Measurements from ENCODE around the gene PLA2G5. TPM values are rescaled to one million over a fixed set of nuclear protein-coding genes. Genes with fewer than 3 reads are reported as not detected.

PLA2G5 gene
- total and polyA plus RNA-seq, 2 of the 4 experiments (the other 2 are of a cell fraction): not detected

DNA sequence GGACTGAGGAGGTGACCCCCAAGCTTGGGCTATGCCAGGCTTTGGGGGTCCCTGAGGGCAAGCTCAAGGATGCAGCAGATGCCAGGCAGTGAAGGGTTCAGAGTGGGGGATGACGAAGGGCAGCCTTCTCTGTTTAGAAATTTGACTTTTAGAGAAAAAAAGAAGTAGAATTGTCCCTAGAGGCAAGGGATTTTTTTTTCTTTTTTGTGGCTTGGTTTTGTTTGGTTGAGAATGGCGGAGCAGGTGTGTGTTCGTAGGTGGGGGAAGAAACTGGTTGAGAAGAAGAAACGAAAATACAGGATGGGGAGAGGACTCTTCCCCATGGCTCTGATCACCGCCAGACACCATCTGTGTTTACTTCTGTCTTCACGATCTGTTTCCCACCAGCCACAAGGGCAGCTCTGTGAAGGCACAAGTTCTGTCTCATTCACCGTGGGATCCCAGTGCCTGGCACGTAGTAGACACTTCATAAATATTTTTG is 8.2 kb downstream of the PLA2G5 start:
- H2BK120ac ChIP-seq (ENCODE audit: low read depth, low read length): no peak overlapping the region
- no peaks in the 10 kb centered on the region for H3K36me3 ChIP-seq (ENCODE audit: control insufficient read depth, insufficient read depth, low read length)
- no peak overlapping the region for H4K91ac ChIP-seq (ENCODE audit: insufficient read depth, low read depth, low read length)
- H3K9me3 ChIP-seq (ENCODE audit: control insufficient read depth, insufficient read depth, low read length): no peaks in the 10 kb centered on the region; the same call in 1 of the 2 replicates
- DNase-seq (no peak), ATAC-seq (ENCODE audit: low read depth) (no peak)
- no peak overlapping the region for H4K8ac ChIP-seq (ENCODE audit: low read depth in 2 of 2, low read length in 2 of 2)
- H2AFZ ChIP-seq (replicated peaks; ENCODE audit: low read length, poor library complexity): no peak overlapping the region
- no peak for TF ChIP-seq CEBPB (IDR thresholded peaks at IDR 0.05; ENCODE audit: low read depth, low read length)
- TF ChIP-seq RCOR1 (IDR thresholded peaks at IDR 0.05; ENCODE audit: insufficient replicate concordance, low read length): no peak
- no peak for TF ChIP-seq BHLHE40 (IDR thresholded peaks at IDR 0.05; ENCODE audit: low read depth, low read length)
- TF ChIP-seq, protein P1, sequence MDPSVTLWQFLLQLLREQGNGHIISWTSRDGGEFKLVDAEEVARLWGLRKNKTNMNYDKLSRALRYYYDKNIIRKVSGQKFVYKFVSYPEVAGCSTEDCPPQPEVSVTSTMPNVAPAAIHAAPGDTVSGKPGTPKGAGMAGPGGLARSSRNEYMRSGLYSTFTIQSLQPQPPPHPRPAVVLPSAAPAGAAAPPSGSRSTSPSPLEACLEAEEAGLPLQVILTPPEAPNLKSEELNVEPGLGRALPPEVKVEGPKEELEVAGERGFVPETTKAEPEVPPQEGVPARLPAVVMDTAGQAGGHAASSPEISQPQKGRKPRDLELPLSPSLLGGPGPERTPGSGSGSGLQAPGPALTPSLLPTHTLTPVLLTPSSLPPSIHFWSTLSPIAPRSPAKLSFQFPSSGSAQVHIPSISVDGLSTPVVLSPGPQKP (IDR thresholded peaks at IDR 0.05; ENCODE audit: borderline replicate concordance, low read depth, low read length): no peak
- TF ChIP-seq, protein P2, sequence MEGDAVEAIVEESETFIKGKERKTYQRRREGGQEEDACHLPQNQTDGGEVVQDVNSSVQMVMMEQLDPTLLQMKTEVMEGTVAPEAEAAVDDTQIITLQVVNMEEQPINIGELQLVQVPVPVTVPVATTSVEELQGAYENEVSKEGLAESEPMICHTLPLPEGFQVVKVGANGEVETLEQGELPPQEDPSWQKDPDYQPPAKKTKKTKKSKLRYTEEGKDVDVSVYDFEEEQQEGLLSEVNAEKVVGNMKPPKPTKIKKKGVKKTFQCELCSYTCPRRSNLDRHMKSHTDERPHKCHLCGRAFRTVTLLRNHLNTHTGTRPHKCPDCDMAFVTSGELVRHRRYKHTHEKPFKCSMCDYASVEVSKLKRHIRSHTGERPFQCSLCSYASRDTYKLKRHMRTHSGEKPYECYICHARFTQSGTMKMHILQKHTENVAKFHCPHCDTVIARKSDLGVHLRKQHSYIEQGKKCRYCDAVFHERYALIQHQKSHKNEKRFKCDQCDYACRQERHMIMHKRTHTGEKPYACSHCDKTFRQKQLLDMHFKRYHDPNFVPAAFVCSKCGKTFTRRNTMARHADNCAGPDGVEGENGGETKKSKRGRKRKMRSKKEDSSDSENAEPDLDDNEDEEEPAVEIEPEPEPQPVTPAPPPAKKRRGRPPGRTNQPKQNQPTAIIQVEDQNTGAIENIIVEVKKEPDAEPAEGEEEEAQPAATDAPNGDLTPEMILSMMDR (conservative IDR thresholded peaks at IDR 0.05; ENCODE audit: low read depth, low read length): no peak
- no peak for TF ChIP-seq RAD21 (IDR thresholded peaks at IDR 0.05; ENCODE audit: low read length)
- no peak for TF ChIP-seq NFE2L2 (IDR thresholded peaks at IDR 0.05; ENCODE audit: low read depth, low read length)
- TF ChIP-seq MAFK (IDR thresholded peaks at IDR 0.05; ENCODE audit: low read depth, low read length): no peak
- no peak for TF ChIP-seq SMC3 (IDR thresholded peaks at IDR 0.05; ENCODE audit: low read depth, low read length)
- no peak for TF ChIP-seq MXI1 (IDR thresholded peaks at IDR 0.05; ENCODE audit: borderline replicate concordance, low read depth, low read length)
- no peak for TF ChIP-seq FOS (IDR thresholded peaks at IDR 0.05; ENCODE audit: low read depth, low read length)
- no peak for TF ChIP-seq RFX5 (IDR thresholded peaks at IDR 0.05; ENCODE audit: low read depth, low read length)
- no peak for TF ChIP-seq CHD1 (IDR thresholded peaks at IDR 0.05; ENCODE audit: low read depth, low read length)
- no peak for TF ChIP-seq MAZ (IDR thresholded peaks at IDR 0.05; ENCODE audit: borderline replicate concordance, low read depth, low read length)
- TF ChIP-seq POLR2A (IDR thresholded peaks at IDR 0.05; ENCODE audit: low read depth, low read length): no peak
- TF ChIP-seq, protein P3, sequence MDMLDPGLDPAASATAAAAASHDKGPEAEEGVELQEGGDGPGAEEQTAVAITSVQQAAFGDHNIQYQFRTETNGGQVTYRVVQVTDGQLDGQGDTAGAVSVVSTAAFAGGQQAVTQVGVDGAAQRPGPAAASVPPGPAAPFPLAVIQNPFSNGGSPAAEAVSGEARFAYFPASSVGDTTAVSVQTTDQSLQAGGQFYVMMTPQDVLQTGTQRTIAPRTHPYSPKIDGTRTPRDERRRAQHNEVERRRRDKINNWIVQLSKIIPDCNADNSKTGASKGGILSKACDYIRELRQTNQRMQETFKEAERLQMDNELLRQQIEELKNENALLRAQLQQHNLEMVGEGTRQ (IDR thresholded peaks at IDR 0.05; ENCODE audit: low read depth, low read length): no peak
- BruUV-seq (replicated peaks): no TSS peak
- no peak overlapping the region for H3K4ac ChIP-seq (ENCODE audit: low read depth, low read length)
- no peak overlapping the region for H3K4me3 ChIP-seq (ENCODE audit: insufficient read depth, low read depth, low read length)
- intact Hi-C loops (cut with micrococcal nuclease): no loop called here
- no peak overlapping the region for H3K14ac ChIP-seq (replicated peaks; ENCODE audit: low read depth, low read length)
- WGBS, 2 experiments (ENCODE audit: extremely low coverage in 2 of 2, insufficient read length in 1 of 2): no CpG with 5 or more reads among the region's 8 CpGs
- H3K18ac ChIP-seq (ENCODE audit: low read depth, low read length): no peak overlapping the region
- no peak overlapping the region for H2AK5ac ChIP-seq (ENCODE audit: low read depth, low read length)
- no peak overlapping the region for H3K4me2 ChIP-seq (ENCODE audit: low read depth, low read length)
- no peak overlapping the region for H3K9ac ChIP-seq (ENCODE audit: low read depth, low read length)
- no peaks in the 10 kb centered on the region for H3K79me1 ChIP-seq (ENCODE audit: low read depth in 1 of 2, low read length in 2 of 2)
- H4K5ac ChIP-seq (ENCODE audit: low read depth, low read length): no peak overlapping the region
- dilution Hi-C loops (cut with HindIII; ENCODE audit: low sequenced_read_pairs, unreplicated experiment): no loop called here
- H2BK5ac ChIP-seq (ENCODE audit: low read depth, low read length, poor library complexity, severe bottlenecking): no peak overlapping the region
- no peak overlapping the region for H2AK9ac ChIP-seq (replicated peaks; ENCODE audit: low read depth, low read length, poor library complexity)
- no peak overlapping the region for H3K56ac ChIP-seq (ENCODE audit: extremely low read depth, insufficient read depth, low read length)
- ChIA-PET POLR2A (ENCODE audit: unreplicated experiment) (no interaction called here), CTCF (no interaction called here)
- H3K23ac ChIP-seq (ENCODE audit: low read depth, low read length): no peak overlapping the region
- H3K27ac ChIP-seq (ENCODE audit: insufficient read depth, low read length): no peak overlapping the region
- H2BK20ac ChIP-seq (ENCODE audit: low read depth, low read length): no peak overlapping the region
- no peaks in the 10 kb centered on the region for H4K20me1 ChIP-seq (ENCODE audit: insufficient read depth, low read length)
- in situ Hi-C loops (cut with MboI; ENCODE audit: low sequenced_read_pairs): no loop called here
- no peaks in the 10 kb centered on the region for H3K4me1 ChIP-seq (ENCODE audit: control insufficient read depth, insufficient read depth, low read length)
- H2BK15ac ChIP-seq (ENCODE audit: low read depth, low read length): no peak overlapping the region
- H3K27me3 ChIP-seq (ENCODE audit: control insufficient read depth, insufficient read depth, low read length): peaks cover 30% of the 10 kb centered on the region
- H3K9me1 ChIP-seq (ENCODE audit: insufficient read depth, low read length): no peaks in the 10 kb centered on the region

Measured in IMR-90 (cell line).